ENCODE measurements around the gene THSD1.

DNA sequence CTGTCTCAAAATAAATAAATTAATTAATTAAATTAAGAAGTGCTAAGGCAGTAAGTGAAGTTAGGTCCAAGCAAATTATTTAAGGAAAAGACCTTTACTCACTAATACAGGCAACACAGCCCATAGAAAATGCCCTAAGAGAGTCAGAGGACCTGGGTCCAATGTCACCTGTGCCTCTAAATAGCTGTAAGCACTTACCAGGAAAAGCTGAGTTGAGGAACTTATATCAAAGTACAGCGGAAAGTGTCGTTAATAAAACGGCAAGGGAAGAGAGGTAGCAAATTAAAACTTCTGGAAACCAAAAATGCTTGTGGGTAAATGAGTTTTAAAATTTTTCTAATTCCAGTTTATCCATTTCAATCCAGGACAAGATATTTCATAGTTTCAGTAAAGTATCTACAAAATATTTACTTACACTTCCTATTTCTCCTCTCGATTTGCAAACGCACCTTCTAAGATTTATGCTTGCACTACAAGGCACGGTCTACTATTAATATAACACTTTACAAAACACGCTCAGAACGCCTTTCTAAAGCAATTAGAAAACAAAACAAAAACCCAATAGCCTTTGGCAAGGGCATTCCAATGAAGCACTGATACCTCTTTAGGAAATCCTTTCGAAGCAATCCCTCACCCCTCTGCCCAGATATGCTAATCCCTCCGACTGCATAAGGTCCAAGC, 43.5 kb upstream of the THSD1 start:
- no peak for TF ChIP-seq CTCF (IDR thresholded peaks at IDR 0.05)
- TF ChIP-seq ZFX (IDR thresholded peaks at IDR 0.05; ENCODE audit: borderline replicate concordance): no peak
